Stimulated activated CD8-positive, alpha-beta memory T cell treated with anti-CD3 and anti-CD28 coated beads, Interleukin-7, amount 100 ng/mL, for 4 hours (primary cell): ENCODE measurements around the gene ATP11A.
"Not testable (repeated sequence)": the region's sequence is repeated elsewhere in the genome, so short reads cannot be mapped to it uniquely, and the experiment has no call there.

Source experiments
- DNase-seq, 2 donors: peaks; one replicate each; pipeline ENCODE4 v3.0.0-alpha.2; 2020; ENCODE audit warnings: low read depth in 2 of 2

ATP11A gene

GRCh38 chr13:112793545-112794445, 104.0 kb downstream of the ATP11A start:
- DNase-seq: no peak

GRCh38 chr13:112795277-112795676, 105.4 kb downstream of the ATP11A start:
- no peak for DNase-seq

GRCh38 chr13:112796190-112796915, 106.5 kb downstream of the ATP11A start:
- DNase-seq: no peak

GRCh38 chr13:112799394-112799793, 109.6 kb downstream of the ATP11A start:
- no peak for DNase-seq

GRCh38 chr13:112800057-112800456, 110.2 kb downstream of the ATP11A start:
- no peak for DNase-seq

- not testable (repeated sequence) for DNase-seq
These were observed 111.0 kb downstream of the ATP11A start for GRCh38 chr13:112800807-112801206.

- DNase-seq: no peak
These were observed 113.0 kb downstream of the ATP11A start for GRCh38 chr13:112802802-112803195.

- DNase-seq: no peak
These were observed 113.6 kb downstream of the ATP11A start for GRCh38 chr13:112803422-112803821.

- no peak for DNase-seq
These were observed 114.5 kb downstream of the ATP11A start for GRCh38 chr13:112804374-112804773.

- DNase-seq: no peak
These were observed 117.2 kb downstream of the ATP11A start for GRCh38 chr13:112806739-112807652.

- no peak for DNase-seq
These were observed 118.0 kb downstream of the ATP11A start for GRCh38 chr13:112807653-112808376.

GRCh38 chr13:112808377-112809140, 118.7 kb downstream of the ATP11A start:
- DNase-seq: no peak

GRCh38 chr13:112809332-112810315, 119.8 kb downstream of the ATP11A start:
- DNase-seq: no peak

GRCh38 chr13:112810608-112811007, 120.8 kb downstream of the ATP11A start:
- no peak for DNase-seq

- DNase-seq: no peak
These were observed 122.6 kb downstream of the ATP11A start for GRCh38 chr13:112812306-112813055.

GRCh38 chr13:112813552-112813951, 123.7 kb downstream of the ATP11A start:
- DNase-seq: no peak

GRCh38 chr13:112814905-112815585, 125.2 kb downstream of the ATP11A start:
- no peak for DNase-seq

- no peak for DNase-seq
These were observed 126.0 kb downstream of the ATP11A start for GRCh38 chr13:112815871-112816270.
